Osteoblast (primary cell): ENCODE data around the gene CLINT1. TPM values are rescaled to one million over a fixed set of nuclear protein-coding genes. Genes with fewer than 3 reads are reported as not detected.

Experiments used
- DNase-seq: peaks from one replicate; pipeline ENCODE4 v3.0.0; 2011; ENCODE audit warnings: low spot score, mixed read lengths; ENCODE audit not compliant: insufficient read length; ENCODE audit errors: missing footprints
- H2AFZ ChIP-seq: 2 replicates; pipeline ENCODE4 v1.6.0; 2011; ENCODE audit warnings: mild to moderate bottlenecking, low read length
- H3K27ac ChIP-seq: 2 replicates; pipeline ENCODE4 v1.5.1; 2011; ENCODE audit warnings: mild to moderate bottlenecking, low read depth, low read length, moderate library complexity
- H3K27me3 ChIP-seq: 2 replicates; pipeline ENCODE4 v1.6.0; 2012; ENCODE audit warnings: mild to moderate bottlenecking, control low read depth, inconsistent platforms, low read length, moderate library complexity; ENCODE audit not compliant: insufficient read depth
- H3K36me3 ChIP-seq: 2 replicates; pipeline ENCODE4 v1.5.1; 2011; ENCODE audit warnings: mild to moderate bottlenecking, low read length, control low read depth, moderate library complexity; ENCODE audit not compliant: insufficient read depth
- H3K4me1 ChIP-seq: 2 replicates; pipeline ENCODE4 v1.5.1; 2011; ENCODE audit warnings: mild to moderate bottlenecking, low read length, control low read depth, moderate library complexity; ENCODE audit not compliant: insufficient read depth
- H3K4me2 ChIP-seq: 2 replicates; pipeline ENCODE4 v1.6.0; 2011; ENCODE audit warnings: mild to moderate bottlenecking, low read length; ENCODE audit not compliant: insufficient read depth
- H3K4me3 ChIP-seq: fragments of 200-600 bp; sonication (generic); 3 replicates; pipeline ENCODE4 v1.5.1; 2012; ENCODE audit warnings: mild to moderate bottlenecking, low read length, inconsistent platforms; ENCODE audit not compliant: insufficient read depth
- H3K79me2 ChIP-seq: 2 replicates; pipeline ENCODE4 v1.6.0; 2012; ENCODE audit warnings: mild to moderate bottlenecking, low read length, control low read depth, inconsistent platforms; ENCODE audit not compliant: insufficient read depth
- H3K9me3 ChIP-seq: 2 replicates; pipeline ENCODE4 v1.5.1; 2011; ENCODE audit warnings: low read depth, low read length, control low read depth
- H4K20me1 ChIP-seq: 2 replicates; pipeline ENCODE4 v1.6.0; 2012; ENCODE audit warnings: mild to moderate bottlenecking, low read length, control low read depth; ENCODE audit not compliant: insufficient read depth
- total RNA-seq: library from RNA; depleted of rRNA; stranded (reverse); fragments of >200 nt; gene quantifications from 2 replicates; pipeline ENCODE4 v1.2.3, GENCODE V29; 2012
- TF ChIP-seq, protein P1 (sequence below): IDR thresholded peaks from 2 replicates; pipeline ENCODE4 v1.5.1; 2011; ENCODE audit warnings: mild to moderate bottlenecking, low read depth, low read length, moderate library complexity; ENCODE audit errors: extremely low read depth

The CLINT1 gene
- total RNA-seq, 1 donor = 85.4 TPM

DNA sequence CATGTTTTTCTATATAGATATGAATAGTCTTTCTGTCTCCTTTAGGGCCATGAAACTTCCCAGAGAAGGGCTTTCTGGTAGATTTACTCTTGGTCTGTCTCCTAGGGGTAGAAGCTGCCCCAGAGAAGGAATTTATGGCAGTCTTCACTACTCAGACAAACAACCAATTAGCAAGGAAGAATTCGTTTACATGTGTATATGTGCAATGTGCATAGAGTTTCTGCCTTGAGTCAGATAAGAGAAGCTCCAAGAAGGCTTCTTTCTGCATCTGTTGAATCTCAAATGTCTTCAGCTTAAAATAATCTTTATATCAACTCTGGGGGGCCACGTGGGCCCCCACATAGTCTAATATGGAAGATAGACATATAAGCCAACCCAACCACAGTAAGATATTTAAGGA lies 7.6 kb upstream of the CLINT1 start:
- DNase-seq = no peak
- Histone ChIP-seq H4K20me1 (no peaks in the 10 kb centered on the region), H3K4me3 (no peak overlapping the region), H2AFZ (no peak overlapping the region), H3K9me3 (no peaks in the 10 kb centered on the region), H3K36me3 (no peaks in the 10 kb centered on the region), H3K27ac (no peak overlapping the region), H3K79me2 (no peaks in the 10 kb centered on the region), H3K27me3 (no peaks in the 10 kb centered on the region), H3K4me2 (no peak overlapping the region), H3K4me1 (no peaks in the 10 kb centered on the region)
- TF ChIP-seq, protein P1, sequence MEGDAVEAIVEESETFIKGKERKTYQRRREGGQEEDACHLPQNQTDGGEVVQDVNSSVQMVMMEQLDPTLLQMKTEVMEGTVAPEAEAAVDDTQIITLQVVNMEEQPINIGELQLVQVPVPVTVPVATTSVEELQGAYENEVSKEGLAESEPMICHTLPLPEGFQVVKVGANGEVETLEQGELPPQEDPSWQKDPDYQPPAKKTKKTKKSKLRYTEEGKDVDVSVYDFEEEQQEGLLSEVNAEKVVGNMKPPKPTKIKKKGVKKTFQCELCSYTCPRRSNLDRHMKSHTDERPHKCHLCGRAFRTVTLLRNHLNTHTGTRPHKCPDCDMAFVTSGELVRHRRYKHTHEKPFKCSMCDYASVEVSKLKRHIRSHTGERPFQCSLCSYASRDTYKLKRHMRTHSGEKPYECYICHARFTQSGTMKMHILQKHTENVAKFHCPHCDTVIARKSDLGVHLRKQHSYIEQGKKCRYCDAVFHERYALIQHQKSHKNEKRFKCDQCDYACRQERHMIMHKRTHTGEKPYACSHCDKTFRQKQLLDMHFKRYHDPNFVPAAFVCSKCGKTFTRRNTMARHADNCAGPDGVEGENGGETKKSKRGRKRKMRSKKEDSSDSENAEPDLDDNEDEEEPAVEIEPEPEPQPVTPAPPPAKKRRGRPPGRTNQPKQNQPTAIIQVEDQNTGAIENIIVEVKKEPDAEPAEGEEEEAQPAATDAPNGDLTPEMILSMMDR = no peak

DNA sequence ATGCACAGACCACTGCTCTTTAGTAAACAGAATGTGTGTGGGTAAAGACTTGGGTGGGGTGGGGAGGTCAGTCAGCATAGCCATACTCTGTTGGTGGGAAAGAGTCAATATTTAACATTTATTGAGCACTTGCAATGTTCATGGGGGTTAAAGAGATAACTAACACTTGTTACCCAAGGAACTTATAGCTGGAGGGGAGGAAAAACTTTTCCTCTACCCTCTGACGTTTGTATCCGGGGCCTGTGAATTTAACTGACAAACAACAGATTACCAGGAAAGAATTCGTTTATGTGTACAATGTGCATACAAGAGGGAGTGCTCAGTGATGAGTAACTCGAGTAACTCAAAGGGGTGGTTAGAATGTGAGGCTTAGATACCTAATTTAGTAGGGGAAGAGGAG lies 6.8 kb upstream of the CLINT1 start:
- Histone ChIP-seq H3K4me3 (no peak overlapping the region), H3K79me2 (no peaks in the 10 kb centered on the region), H3K27ac (no peak overlapping the region), H3K27me3 (no peaks in the 10 kb centered on the region), H2AFZ (no peak overlapping the region), H4K20me1 (no peaks in the 10 kb centered on the region), H3K4me1 (no peaks in the 10 kb centered on the region), H3K36me3 (no peaks in the 10 kb centered on the region), H3K9me3 (no peaks in the 10 kb centered on the region), H3K4me2 (no peak overlapping the region)
- DNase-seq = no peak
- TF ChIP-seq, protein P1 = no peak

DNA sequence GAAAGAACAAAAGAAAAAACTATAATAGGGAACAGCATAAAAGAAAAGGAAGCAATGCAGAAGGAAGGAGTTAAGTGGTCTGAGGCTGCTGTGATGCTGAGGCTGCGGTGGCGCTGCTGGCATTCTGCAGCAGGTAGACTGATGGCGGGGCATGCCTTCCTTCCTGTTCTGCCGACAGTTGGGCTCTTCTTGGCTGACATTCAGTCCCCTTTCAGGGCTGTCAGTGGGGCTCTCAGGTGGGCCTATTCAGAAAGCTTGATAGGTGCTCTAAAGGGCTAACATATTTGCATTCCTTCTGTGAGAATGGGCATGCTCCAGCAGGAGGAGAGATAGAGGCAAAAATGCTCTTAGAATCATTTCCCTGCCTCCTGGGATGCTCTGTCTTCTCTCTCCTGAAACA lies 5.1 kb upstream of the CLINT1 start:
- DNase-seq = no peak
- H3K36me3 ChIP-seq = no peaks in the 10 kb centered on the region
- TF ChIP-seq, protein P1 = no peak
- no peaks in the 10 kb centered on the region for H3K27me3 ChIP-seq
- no peaks in the 10 kb centered on the region for H4K20me1 ChIP-seq
- no peaks in the 10 kb centered on the region for H3K9me3 ChIP-seq
- H3K4me3 ChIP-seq = no peak overlapping the region
- H2AFZ ChIP-seq = no peak overlapping the region
- no peak overlapping the region for H3K4me2 ChIP-seq
- H3K4me1 ChIP-seq = no peaks in the 10 kb centered on the region
- H3K79me2 ChIP-seq = no peaks in the 10 kb centered on the region
- H3K27ac ChIP-seq = no peak overlapping the region

DNA sequence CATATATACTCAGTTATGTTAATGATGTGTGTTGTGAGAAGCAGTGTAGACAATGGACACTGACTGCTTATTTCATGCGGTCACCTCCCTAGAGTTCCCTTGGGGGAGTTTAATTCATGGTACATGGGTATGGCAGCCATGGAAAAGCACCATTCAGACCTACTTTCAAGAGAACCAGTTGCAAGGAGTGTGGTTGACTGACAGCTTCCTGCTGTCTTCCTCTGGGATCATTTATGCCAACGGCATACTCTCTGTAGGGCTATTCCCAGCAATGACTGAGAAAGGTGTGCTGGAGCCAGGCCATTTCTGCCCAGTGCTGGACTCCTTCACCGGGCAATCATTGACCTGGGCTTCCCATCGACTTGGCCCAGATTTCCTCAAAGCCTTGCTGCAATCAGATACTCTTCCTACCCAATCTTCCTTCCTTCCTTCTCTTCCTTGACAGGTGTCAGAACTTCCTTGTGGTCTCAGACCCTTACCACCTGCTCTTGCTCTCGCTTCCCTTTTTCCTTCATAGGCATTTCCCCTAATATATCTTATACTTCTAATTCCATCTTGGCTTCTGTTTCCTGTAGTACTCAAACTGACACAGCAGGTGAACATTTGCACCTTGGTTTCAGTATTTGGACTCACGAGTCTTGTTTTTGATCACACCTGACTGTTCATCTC lies 3.4 kb upstream of the CLINT1 start:
- TF ChIP-seq, protein P1 = no peak
- H3K27me3 ChIP-seq = no peaks in the 10 kb centered on the region
- H3K27ac ChIP-seq = no peak overlapping the region
- no peak for DNase-seq
- peaks cover 7% of the 10 kb centered on the region for H3K4me1 ChIP-seq
- H3K79me2 ChIP-seq = peaks cover 18% of the 10 kb centered on the region
- H4K20me1 ChIP-seq = peaks cover 7% of the 10 kb centered on the region
- H3K9me3 ChIP-seq = no peaks in the 10 kb centered on the region
- no peak overlapping the region for H2AFZ ChIP-seq
- no peaks in the 10 kb centered on the region for H3K36me3 ChIP-seq
- H3K4me2 ChIP-seq = no peak overlapping the region
- no peak overlapping the region for H3K4me3 ChIP-seq
